Liver (tissue), 9 donors: ENCODE data around the gene ULK4. TPM values are rescaled to one million over a fixed set of nuclear protein-coding genes. Genes with fewer than 3 reads are reported as not detected.

ENCODE experiments used
- DNase-seq: peaks from one replicate; pipeline ENCODE4 v3.0.0-alpha.2; 2017; ENCODE audit warnings: low spot score
- H3K27ac ChIP-seq, 2 donors: one replicate each; pipeline ENCODE4 v1.7.0; 2013; ENCODE audit warnings: inconsistent platforms in 2 of 2, low read length in 2 of 2, control low read depth in 1 of 2, low read depth in 1 of 2, mild to moderate bottlenecking in 1 of 2
- H3K27me3 ChIP-seq, 4 donors: one replicate each; pipeline versions ENCODE4 v1.6.1 to v1.7.0; 2013; ENCODE audit warnings: low read length in 3 of 4, inconsistent platforms in 1 of 4, mild to moderate bottlenecking in 1 of 4, moderate library complexity in 1 of 4; ENCODE audit not compliant: control insufficient read depth in 4 of 4, insufficient read depth in 4 of 4
- H3K36me3 ChIP-seq, 4 donors: one replicate each; pipeline versions ENCODE4 v1.6.1 to v1.7.0; 2013; ENCODE audit warnings: low read length in 3 of 4, mild to moderate bottlenecking in 3 of 4, low read depth in 1 of 4, moderate library complexity in 1 of 4; ENCODE audit not compliant: control insufficient read depth in 4 of 4, insufficient read depth in 3 of 4
- H3K4me1 ChIP-seq, 4 donors: one replicate each; pipeline versions ENCODE4 v1.6.1 to v1.7.0; 2013; ENCODE audit warnings: low read length in 3 of 4, mild to moderate bottlenecking in 3 of 4, moderate library complexity in 1 of 4; ENCODE audit not compliant: control insufficient read depth in 4 of 4, insufficient read depth in 4 of 4
- H3K4me3 ChIP-seq, 3 donors: one replicate each; pipeline versions ENCODE4 v1.6.1 to v1.7.0; 2013; ENCODE audit warnings: low read length in 3 of 3, control low read depth in 1 of 3, low read depth in 1 of 3, mild to moderate bottlenecking in 1 of 3
- H3K9ac ChIP-seq, 2 donors: one replicate each; pipeline ENCODE4 v1.7.0; 2013; ENCODE audit warnings: low read length in 2 of 2, mild to moderate bottlenecking in 2 of 2, moderate library complexity in 2 of 2, control low read depth in 1 of 2, low read depth in 1 of 2
- H3K9me3 ChIP-seq, 4 donors: one replicate each; pipeline versions ENCODE4 v1.6.1 to v1.7.0; 2013; ENCODE audit warnings: low read length in 3 of 4; ENCODE audit not compliant: control insufficient read depth in 4 of 4
- ATF3 ChIP-seq: IDR thresholded peaks from 2 replicates; pipeline ENCODE4 v1.6.1; 2016; ENCODE audit warnings: antibody characterized with exemption
- CTCF ChIP-seq: fragments of 150-350 bp; IDR thresholded peaks from 2 replicates; pipeline ENCODE4 v1.5.1; 2017; ENCODE audit warnings: improper control_type of control experiment, low read depth, low read length; ENCODE audit not compliant: missing input control
- FOXA1 ChIP-seq: IDR thresholded peaks from 2 replicates; pipeline ENCODE4 v1.6.1; 2016; ENCODE audit warnings: antibody characterized with exemption
- FOXA2 ChIP-seq: IDR thresholded peaks from 2 replicates; pipeline ENCODE4 v1.6.1; 2016; ENCODE audit warnings: antibody characterized with exemption
- GABPA ChIP-seq, 2 donors: IDR thresholded peaks in 1 of 2; conservative IDR thresholded peaks in 1 of 2; 2 replicates each; pipeline ENCODE4 v1.6.1; 2016; ENCODE audit warnings: antibody characterized with exemption in 2 of 2, mild to moderate bottlenecking in 1 of 2, moderate library complexity in 1 of 2
- HNF4G ChIP-seq: IDR thresholded peaks from 2 replicates; pipeline ENCODE4 v1.6.1; 2016; ENCODE audit warnings: antibody characterized with exemption
- JUND ChIP-seq, 2 donors: IDR thresholded peaks; 2 replicates each; pipeline ENCODE4 v1.6.1; 2016; ENCODE audit warnings: antibody characterized with exemption in 2 of 2
- MAX ChIP-seq: IDR thresholded peaks from 2 replicates; pipeline ENCODE4 v1.6.1; 2016; ENCODE audit warnings: antibody characterized with exemption
- NR2F2 ChIP-seq: IDR thresholded peaks from 2 replicates; pipeline ENCODE4 v1.6.1; 2016; ENCODE audit warnings: antibody characterized with exemption
- RAD21 ChIP-seq, 2 donors: IDR thresholded peaks; 2 replicates each; pipeline ENCODE4 v1.6.1; 2016; ENCODE audit warnings: antibody characterized with exemption in 2 of 2, mild to moderate bottlenecking in 2 of 2
- REST ChIP-seq: IDR thresholded peaks from 2 replicates; pipeline ENCODE4 v1.6.1; 2016; ENCODE audit warnings: antibody characterized with exemption, mild to moderate bottlenecking
- RXRA ChIP-seq, 2 donors: IDR thresholded peaks; 2 replicates each; pipeline ENCODE4 v1.6.1; 2017 to 2018; ENCODE audit warnings: antibody characterized with exemption in 2 of 2, mild to moderate bottlenecking in 1 of 2
- TAF1 ChIP-seq: conservative IDR thresholded peaks from 2 replicates; pipeline ENCODE4 v1.6.1; 2016; ENCODE audit warnings: antibody characterized with exemption, mild to moderate bottlenecking
- YY1 ChIP-seq: IDR thresholded peaks from 2 replicates; pipeline ENCODE4 v1.6.1; 2016; ENCODE audit warnings: antibody characterized with exemption, mild to moderate bottlenecking
- ZBTB33 ChIP-seq: IDR thresholded peaks from 2 replicates; pipeline ENCODE4 v1.6.1; 2016; ENCODE audit warnings: antibody characterized with exemption
- WGBS: extraction: QIAGEN DNeasy Blood & Tissue Kit; methylation state at CpG from one replicate; pipeline ENCODE4 v1.1.7; 2013; 5-methylcytosine and 5-hydroxymethylcytosine counted together
- polyA plus RNA-seq, 2 donors: library from polyadenylated mRNA; stranded (reverse) in 1 of 2; unstranded in 1 of 2; fragments of 200-250 nt in 1 of 2; fragments of >200 nt in 1 of 2; fragmentation: Nextera tagmentation in 1 of 2; extraction: Ambion mirVana in 1 of 2; gene quantifications; one replicate each; pipeline versions ENCODE4 v1.2.1 to v1.2.3, GENCODE V29; 2013 to 2015
- total RNA-seq, 2 donors: library from RNA; depleted of rRNA; stranded (reverse); fragments of >200 nt; gene quantifications; one replicate each; pipeline ENCODE4 v1.2.3, GENCODE V29; 2014
- donor health status: healthy.
- donor health status: healthy.
- donor health status: healthy.
- donor health status: healthy.
- donor health status: healthy.

Gene ULK4
- total and polyA plus RNA-seq, 4 donors, result 1.1 to 11.5 (median 3.2) TPM

GRCh38 chr3:41370307-41370706 is 591.6 kb downstream of the ULK4 start:
- Histone ChIP-seq H3K4me3 (no peak overlapping the region), H3K27me3 (no peaks in the 10 kb centered on the region), H3K36me3 (no peaks in the 10 kb centered on the region), H3K9ac (no peak overlapping the region), H3K27ac (no peak overlapping the region), H3K9me3 (peaks cover 0 to 3% (median 0%) of the 10 kb centered on the region in 4 donors), H3K4me1 (no peaks in the 10 kb centered on the region)
- TF ChIP-seq JUND (IDR thresholded peaks at IDR 0.05) (no peak), TAF1 (no peak), RAD21 (IDR thresholded peaks at IDR 0.05) (no peak), RXRA (IDR thresholded peaks at IDR 0.05) (no peak), FOXA2 (no peak), NR2F2 (no peak), HNF4G (no peak)
- DNase-seq, result no peak
- WGBS, result 93% methylated on average over 7 of the region's 7 CpGs

GRCh38 chr3:41369838-41370237 is 592.1 kb downstream of the ULK4 start:
- 80% methylated on average over 3 of the region's 3 CpGs for WGBS

More at GRCh38 chr3:41369838-41370237, 592.1 kb downstream of the ULK4 start:
- TF ChIP-seq RXRA (IDR thresholded peaks at IDR 0.05) (no peak), REST (no peak), JUND (IDR thresholded peaks at IDR 0.05) (no peak), ATF3 (no peak), FOXA2 (no peak), YY1 (no peak), CTCF (no peak), GABPA (IDR thresholded peaks at IDR 0.05 in 1 of 2, conservative IDR thresholded peaks at IDR 0.05 in 1 of 2) (no peak), MAX (no peak), RAD21 (IDR thresholded peaks at IDR 0.05) (no peak), ZBTB33 (no peak), FOXA1 (no peak)
- Histone ChIP-seq H3K4me1 (no peaks in the 10 kb centered on the region), H3K36me3 (no peaks in the 10 kb centered on the region), H3K27ac (no peak overlapping the region), H3K9me3 (peaks cover 0 to 3% (median 0%) of the 10 kb centered on the region in 4 donors), H3K9ac (no peak overlapping the region), H3K27me3 (no peaks in the 10 kb centered on the region), H3K4me3 (no peak overlapping the region)
- no peak for DNase-seq
